ENCODE data around the gene DHX30. TPM values are rescaled to one million over a fixed set of nuclear protein-coding genes. Genes with fewer than 3 reads are reported as not detected.

DHX30 gene
- total RNA-seq, 1 donor from 2014 or later, result 99.5 TPM

DNA sequence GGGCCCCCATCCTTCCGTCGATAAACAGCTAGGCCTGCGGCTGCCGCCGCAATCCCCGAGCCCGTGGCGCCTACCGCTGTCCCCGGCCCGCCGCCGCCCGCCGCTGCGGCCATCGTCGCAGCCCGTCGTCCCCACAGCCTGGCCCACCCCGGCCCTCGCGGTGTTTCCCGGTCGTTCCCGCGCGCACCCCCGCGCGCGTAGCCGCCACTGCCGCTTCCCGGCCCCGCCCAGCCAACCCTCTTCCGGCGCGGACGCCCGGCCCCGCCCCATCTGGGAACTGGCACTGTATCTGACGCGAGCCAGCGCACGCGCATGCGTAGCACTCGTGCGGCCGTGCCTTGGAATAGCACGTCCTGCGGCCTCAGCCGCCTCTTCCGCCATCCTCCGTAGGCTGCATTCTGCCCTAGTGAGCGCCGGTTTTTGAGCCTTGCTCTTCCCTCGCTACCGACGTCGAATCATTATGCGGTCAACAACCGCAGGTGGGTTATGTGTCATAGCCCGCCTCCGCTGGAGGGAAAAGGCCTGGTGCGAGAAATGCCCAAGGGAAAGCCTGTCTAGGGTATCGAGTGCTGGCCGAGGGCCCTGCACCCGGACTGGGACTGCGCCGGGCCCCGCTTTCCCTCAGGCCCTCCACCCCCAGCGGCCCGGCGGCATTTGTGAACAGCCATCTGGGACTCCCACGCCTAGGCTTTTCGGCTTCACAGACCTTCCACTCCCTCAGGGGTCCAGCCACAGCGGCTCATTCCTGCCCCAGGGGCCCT, 21.1 kb upstream of the DHX30 start, which contains the start of gene SMARCC1:
TSS of gene SMARCC1 (minus strand) at position 209 of the 761 bp plus-strand sequence. CDS start at position 113, 96 bp downstream.
- Mint-ChIP-seq H3K4me3 (peak within 1 kb of the TSS; percentile 99), H3K9me3 (no peaks in the 10 kb centered on the region), H3K36me3 (peaks cover 4% of the 10 kb centered on the region), H3K27ac (peak within 1 kb of the TSS; percentile 100), H3K4me1 (ENCODE audit: unreplicated experiment) (peaks cover 14% of the 10 kb centered on the region), H3K27me3 (no peaks in the 10 kb centered on the region)
- peak; percentile 33 for TF ChIP-seq CTCF (conservative IDR thresholded peaks at IDR 0.05)
- DNase-seq (ENCODE audit: extremely low spot score, unreplicated experiment), result peak; percentile 99

- no peak for TF ChIP-seq CTCF (conservative IDR thresholded peaks at IDR 0.05)
- Mint-ChIP-seq H3K9me3 (no peaks in the 10 kb centered on the region), H3K4me1 (ENCODE audit: unreplicated experiment) (peaks cover 14% of the 10 kb centered on the region), H3K4me3 (peak overlapping the region; percentile 97), H3K27ac (peak overlapping the region; percentile 100), H3K27me3 (no peaks in the 10 kb centered on the region), H3K36me3 (peaks cover 4% of the 10 kb centered on the region)
- no peak for DNase-seq (ENCODE audit: extremely low spot score, unreplicated experiment)
Observed at GRCh38 chr3:47782446-47783308, 20.3 kb upstream of the DHX30 start.

DNA sequence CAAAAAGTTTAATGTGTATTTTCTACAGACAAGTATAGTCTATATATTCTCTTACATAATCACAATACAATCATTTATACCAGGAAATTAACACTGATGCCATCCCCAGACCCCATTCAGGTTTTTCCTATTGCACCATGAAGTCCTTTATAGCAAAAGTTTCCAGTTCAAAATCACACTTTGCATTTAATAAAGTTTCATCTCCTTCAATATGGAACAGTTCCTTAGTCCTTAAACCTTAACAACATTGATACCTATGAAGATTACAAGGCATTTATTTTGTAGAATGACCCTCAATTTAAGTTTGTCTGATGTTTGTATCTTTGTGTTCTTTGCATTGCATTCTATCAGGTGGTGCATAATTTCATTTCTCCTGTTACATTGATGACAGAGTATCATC, 19.3 kb upstream of the DHX30 start:
- no peaks in the 10 kb centered on the region for H3K27me3 Mint-ChIP-seq
- DNase-seq (ENCODE audit: extremely low spot score, unreplicated experiment), result no peak
- peaks cover 4% of the 10 kb centered on the region for H3K36me3 Mint-ChIP-seq
- TF ChIP-seq CTCF (conservative IDR thresholded peaks at IDR 0.05), result no peak
- peak overlapping the region; percentile 70 for H3K27ac Mint-ChIP-seq
- no peak overlapping the region for H3K4me3 Mint-ChIP-seq
- H3K9me3 Mint-ChIP-seq, result no peaks in the 10 kb centered on the region
- peaks cover 14% of the 10 kb centered on the region for H3K4me1 Mint-ChIP-seq (ENCODE audit: unreplicated experiment)

DNA sequence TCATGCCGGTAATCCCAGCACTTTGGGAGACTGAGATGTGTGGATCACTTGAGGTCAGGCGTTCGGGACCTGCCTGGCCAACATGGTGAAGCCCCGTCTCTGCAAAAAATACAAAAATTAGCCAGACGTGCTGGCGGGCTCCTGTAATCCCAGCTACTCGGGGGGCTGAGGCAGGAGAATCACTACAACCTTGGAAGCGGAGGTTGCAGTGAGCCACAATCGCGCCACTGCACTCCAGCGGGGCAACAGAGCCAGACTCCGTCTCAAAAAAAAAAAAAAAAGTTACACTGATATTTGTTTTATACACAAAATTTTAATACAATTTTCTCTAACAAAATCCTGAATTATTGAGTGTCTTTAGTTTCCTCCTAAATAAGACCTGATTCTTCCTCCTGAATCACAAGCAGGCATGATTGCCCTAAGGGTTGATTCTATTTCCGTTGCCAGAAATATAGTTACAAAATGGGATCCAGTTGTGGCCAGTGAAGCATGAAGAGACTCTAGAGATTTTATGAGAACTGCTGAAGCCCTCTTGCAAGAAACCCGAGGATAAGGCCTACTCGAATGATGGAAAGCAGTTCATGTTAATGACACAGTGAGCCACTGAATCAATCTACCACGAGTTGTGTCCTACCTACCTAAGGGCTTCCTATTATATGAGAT, 11.6 kb upstream of the DHX30 start:
- no peak for DNase-seq (ENCODE audit: extremely low spot score, unreplicated experiment)
- Mint-ChIP-seq H3K9me3 (no peaks in the 10 kb centered on the region), H3K4me3 (no peak overlapping the region), H3K4me1 (ENCODE audit: unreplicated experiment) (no peaks in the 10 kb centered on the region), H3K27me3 (no peaks in the 10 kb centered on the region), H3K27ac (no peak overlapping the region), H3K36me3 (no peaks in the 10 kb centered on the region)
- TF ChIP-seq CTCF (conservative IDR thresholded peaks at IDR 0.05), result no peak

DNA sequence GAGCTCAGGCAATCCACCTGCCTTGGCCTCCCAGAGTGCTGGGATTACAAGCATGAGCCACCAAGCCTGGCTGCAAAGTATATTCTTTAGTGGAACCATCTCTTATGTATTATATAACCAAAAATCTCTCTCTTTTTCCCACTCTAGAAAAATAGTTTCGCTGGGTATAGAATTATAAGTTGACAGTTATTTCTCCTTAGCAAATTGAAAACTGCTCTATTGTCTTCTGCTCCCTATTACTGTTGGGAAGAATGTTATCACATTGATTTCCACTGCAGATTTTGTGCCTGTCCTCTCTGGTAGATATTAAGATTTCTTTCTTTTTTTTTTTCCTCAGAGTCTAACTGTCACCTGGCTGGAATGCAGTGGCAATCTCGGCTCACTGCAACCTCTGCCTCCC, 10.2 kb upstream of the DHX30 start:
- DNase-seq (ENCODE audit: extremely low spot score, unreplicated experiment), result no peak
- Mint-ChIP-seq H3K4me3 (no peak overlapping the region), H3K9me3 (no peaks in the 10 kb centered on the region), H3K27ac (no peak overlapping the region), H3K27me3 (no peaks in the 10 kb centered on the region), H3K36me3 (no peaks in the 10 kb centered on the region), H3K4me1 (ENCODE audit: unreplicated experiment) (no peaks in the 10 kb centered on the region)
- no peak for TF ChIP-seq CTCF (conservative IDR thresholded peaks at IDR 0.05)
